ENCODE measurements around the gene NCAM2. TPM values are rescaled to one million over a fixed set of nuclear protein-coding genes. Genes with fewer than 3 reads are reported as not detected.

The NCAM2 gene
- total and polyA plus RNA-seq, 2 of the 8 experiments (the other 6 are each of a cell fraction or from before 2014, with no cell fraction given): 0.14 to 1.1 TPM

GRCh38 chr21:21196087-21196486 is 197.9 kb downstream of the NCAM2 start:
- no peaks in the 10 kb centered on the region for H3K79me2 ChIP-seq (ENCODE audit: control insufficient read depth in 1 of 2, insufficient read depth in 2 of 2, low read length in 2 of 2)
- no peaks in the 10 kb centered on the region for H3K36me3 ChIP-seq (ENCODE audit: control insufficient read depth in 2 of 4, insufficient read depth in 4 of 4, low read length in 3 of 4)
- H4K20me1 ChIP-seq (replicated peaks in 1 of 2; ENCODE audit: control insufficient read depth in 1 of 2, insufficient read depth in 2 of 2, low read length in 2 of 2): no peaks in the 10 kb centered on the region
- no peak overlapping the region for H2AK5ac ChIP-seq (ENCODE audit: low read depth, low read length)
- H2BK12ac ChIP-seq (ENCODE audit: low read depth, low read length): no peak overlapping the region
- H4K91ac ChIP-seq (replicated peaks; ENCODE audit: insufficient read length, low read length): no peak overlapping the region
- H3K4me2 ChIP-seq (ENCODE audit: insufficient read depth in 1 of 2, low read depth in 2 of 2, low read length in 2 of 2): no peak overlapping the region
- no peak overlapping the region for H3K18ac ChIP-seq (ENCODE audit: extremely low read depth, low read length)
- H2BK15ac ChIP-seq (ENCODE audit: low read length): no peak overlapping the region
- H3K23me2 ChIP-seq (ENCODE audit: low read depth, low read length): no peaks in the 10 kb centered on the region
- no peak overlapping the region for H3K4ac ChIP-seq (replicated peaks; ENCODE audit: insufficient read length, low read depth, low read length)
- H3K9ac ChIP-seq (replicated peaks in 1 of 4; ENCODE audit: extremely low read depth in 1 of 4, low read depth in 3 of 4, low read length in 3 of 4): no peak overlapping the region
- no peak overlapping the region for H3K56ac ChIP-seq (replicated peaks; ENCODE audit: insufficient read length, low read depth, low read length)
- no peak overlapping the region for H3K23ac ChIP-seq (ENCODE audit: insufficient read length)
- H3K4me3 ChIP-seq (ENCODE audit: extremely low read depth in 1 of 4, insufficient read depth in 2 of 4, low read depth in 3 of 4, low read length in 4 of 4): no peak overlapping the region
- no peak overlapping the region for H3K27ac ChIP-seq (ENCODE audit: low read depth, low read length)
- no peak overlapping the region for H2BK120ac ChIP-seq (replicated peaks; ENCODE audit: low read depth, low read length)
- no peak overlapping the region for H2BK20ac ChIP-seq (ENCODE audit: low read length)
- no peak overlapping the region for H3K14ac ChIP-seq (ENCODE audit: insufficient read length)
- H3K4me1 ChIP-seq (replicated peaks in 1 of 4; ENCODE audit: control insufficient read depth in 3 of 4, insufficient read depth in 4 of 4, low read length in 3 of 4): no peaks in the 10 kb centered on the region
- ChIA-PET CTCF (ENCODE audit: partially characterized antibody) (interaction anchor here (1.3 to 1.5 kb wide), 2 partner anchors 9 to 726 kb away, joined by 3 to 4 read pairs; no protein-coding TSS in a partner anchor), POLR2A (ENCODE audit: partially characterized antibody) (no interaction called here)
- H3K27me3 ChIP-seq (replicated peaks in 1 of 4; ENCODE audit: control insufficient read depth in 3 of 4, extremely low read depth in 1 of 4, insufficient read depth in 3 of 4, low read length in 3 of 4): peaks cover 0 to 1% (median 0%) of the 10 kb centered on the region in 4 experiments; a peak in 1 of 7 replicates
- 90% methylated on average over 3 of the region's 3 CpGs; no CpG with 5 or more reads in 1 of the 2 experiments for WGBS, 2 experiments (ENCODE audit: extremely low coverage in 1 of 2, insufficient coverage in 1 of 2, insufficient read length in 1 of 2, insufficient replicate concordance in 2 of 2, low coverage in 1 of 2, low lambda C conversion rate in 2 of 2, missing lambda C conversion rate in 1 of 2)
- 0 out of 2 replicates have a peak overlapping the region, but pooled peaks have one; percentile 2 for H2AFZ ChIP-seq (ENCODE audit: low read length)
- DNase-seq (ENCODE audit: low read depth in 1 of 2, low spot score in 2 of 2) (no peak), FAIRE-seq (no peak)
- H4K8ac ChIP-seq (ENCODE audit: extremely low read depth, insufficient read depth, low read length): no peak overlapping the region
- no peak overlapping the region for H4K5ac ChIP-seq (ENCODE audit: insufficient read length, low read depth, low read length)
- H2BK5ac ChIP-seq (ENCODE audit: low read depth, low read length): no peak overlapping the region
- no peaks in the 10 kb centered on the region for H3K9me3 ChIP-seq (ENCODE audit: insufficient read depth in 2 of 2, low read depth in 1 of 2, low read length in 1 of 2)
- no peaks in the 10 kb centered on the region for H3K79me1 ChIP-seq (ENCODE audit: low read depth, low read length)
